Gastroesophageal sphincter (tissue), 4 donors: ENCODE results near the gene SLC6A4. TPM values are rescaled to one million over a fixed set of nuclear protein-coding genes. Genes with fewer than 3 reads are reported as not detected.

Source experiments
- ATAC-seq: fragments of 150-250 bp; one replicate; pipeline ENCODE4 v1.9.1; 2016; ENCODE audit warnings: mild to moderate bottlenecking, moderate library complexity
- H3K27ac ChIP-seq, 4 donors: fragments of 200-600 bp; sonication (generic) in 3 of 4; 1 replicate in 3 of 4; 2 replicates in 1 of 4; pipeline ENCODE4 v1.5.1; 2016 to 2019
- H3K27me3 ChIP-seq: fragments of 200-600 bp; sonication (generic); one replicate; pipeline ENCODE4 v1.5.1; 2019
- H3K36me3 ChIP-seq, 2 donors: fragments of 200-600 bp; sonication (generic); one replicate each; pipeline ENCODE4 v1.5.1; 2019; ENCODE audit warnings: control low read depth in 1 of 2
- H3K4me1 ChIP-seq, 3 donors: fragments of 200-600 bp; sonication (generic); 1 replicate in 2 of 3; 2 replicates in 1 of 3; pipeline ENCODE4 v1.5.1; 2016 to 2019; ENCODE audit warnings: control low read depth in 2 of 3
- H3K4me3 ChIP-seq, 2 donors: fragments of 200-600 bp; sonication (generic); one replicate each; pipeline ENCODE4 v1.5.1; 2019; ENCODE audit warnings: mild to moderate bottlenecking in 1 of 2, moderate library complexity in 1 of 2
- H3K9me3 ChIP-seq, 3 donors: fragments of 200-600 bp; sonication (generic); one replicate each; pipeline ENCODE4 v1.5.1; 2017 to 2019; ENCODE audit warnings: control low read depth in 2 of 3
- EP300 ChIP-seq: sonication (generic); formaldehyde crosslinking; IDR thresholded peaks from one replicate; pipeline ENCODE4 v1.6.1; 2017; ENCODE audit warnings: antibody characterized with exemption, mild to moderate bottlenecking
- POLR2A ChIP-seq, 2 donors: fragments of 450-650 bp; IDR thresholded peaks; one replicate each; pipeline ENCODE4 v1.6.1; 2017; ENCODE audit warnings: antibody characterized with exemption in 2 of 2, mild to moderate bottlenecking in 2 of 2, moderate library complexity in 1 of 2
- POLR2AphosphoS5 ChIP-seq: sonication (generic); formaldehyde crosslinking; IDR thresholded peaks from one replicate; pipeline ENCODE4 v1.6.1; 2017; ENCODE audit warnings: antibody characterized with exemption
- WGBS, 2 donors: methylation state at CpG; one replicate each; pipeline ENCODE4 v1.1.5; 2018; ENCODE audit warnings: low coverage in 1 of 2; 5-methylcytosine and 5-hydroxymethylcytosine counted together
- total RNA-seq, 4 donors: library from RNA; depleted of rRNA; stranded (reverse); fragments of >200 nt; gene quantifications; one replicate each; pipeline ENCODE4 v1.1.0, GENCODE V29; 2016
- TF ChIP-seq, protein P1 (sequence below), 4 experiments: fragments of 200-600 bp in 2 of 4; fragments of 450-650 bp in 2 of 4; sonication (generic) in 1 of 4; IDR thresholded peaks; one replicate each; pipeline ENCODE4 v1.5.1; 2017 to 2019; ENCODE audit warnings: antibody characterized with exemption in 4 of 4, mild to moderate bottlenecking in 2 of 4, moderate library complexity in 2 of 4

Gene SLC6A4
- under 1 TPM; under 0.01 to 0.22 (median 0.09) TPM for total RNA-seq

DNA sequence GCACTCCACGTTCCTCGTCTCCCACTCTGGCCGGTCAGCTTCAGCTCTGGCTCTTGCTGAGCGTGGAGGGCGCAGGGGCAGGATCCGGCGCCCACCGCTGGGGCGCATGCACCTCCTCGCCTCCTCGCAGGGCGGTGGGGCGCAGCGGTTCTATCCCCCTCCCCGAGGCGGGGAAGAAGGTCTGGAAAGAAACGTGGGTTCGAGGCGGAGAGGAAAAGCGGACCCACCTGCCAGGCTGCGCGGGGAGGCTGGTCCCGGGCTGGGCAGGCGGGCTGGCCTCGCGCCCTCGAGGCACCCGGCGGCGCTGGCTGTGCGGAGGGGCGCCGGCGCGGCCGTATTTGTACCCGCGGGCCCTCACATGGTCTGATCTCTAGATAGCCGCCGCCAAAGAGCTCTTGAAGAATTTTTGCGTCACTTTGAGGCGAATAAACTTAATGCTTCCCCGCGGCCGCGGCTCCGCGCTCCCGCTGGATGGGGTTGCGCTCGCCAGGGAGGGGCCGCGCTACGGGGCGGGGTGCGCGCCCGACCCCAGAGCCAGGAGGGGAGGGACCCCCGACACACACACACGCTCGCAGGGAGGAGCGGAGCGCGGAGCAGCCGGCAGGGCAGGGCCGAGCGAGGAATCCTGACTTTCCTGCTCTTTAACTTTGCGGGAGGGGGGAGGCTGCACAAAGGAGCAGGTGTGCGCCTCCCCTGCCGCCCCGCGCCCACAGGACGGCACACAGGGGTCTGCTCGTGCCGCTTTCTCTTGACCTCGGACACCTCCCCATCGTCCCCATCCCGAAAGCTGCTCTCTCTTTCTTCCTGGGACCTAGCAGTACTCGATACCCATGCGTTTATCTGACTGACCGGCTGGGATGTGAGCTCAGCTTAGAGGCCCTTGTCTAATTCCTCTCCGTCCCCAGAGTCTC, at the start of gene SLC6A4:
Gene SLC6A4, minus strand, starts transcription at position 312 of the 911 bp plus-strand sequence. CDS start 13,739 bp downstream, outside the sequence.
- 0% methylated on average over 1 of the region's 82 CpGs; no CpG with 5 or more reads in 1 of the 2 donors for WGBS, 2 donors
- no peak for ATAC-seq
- TF ChIP-seq, protein P1, sequence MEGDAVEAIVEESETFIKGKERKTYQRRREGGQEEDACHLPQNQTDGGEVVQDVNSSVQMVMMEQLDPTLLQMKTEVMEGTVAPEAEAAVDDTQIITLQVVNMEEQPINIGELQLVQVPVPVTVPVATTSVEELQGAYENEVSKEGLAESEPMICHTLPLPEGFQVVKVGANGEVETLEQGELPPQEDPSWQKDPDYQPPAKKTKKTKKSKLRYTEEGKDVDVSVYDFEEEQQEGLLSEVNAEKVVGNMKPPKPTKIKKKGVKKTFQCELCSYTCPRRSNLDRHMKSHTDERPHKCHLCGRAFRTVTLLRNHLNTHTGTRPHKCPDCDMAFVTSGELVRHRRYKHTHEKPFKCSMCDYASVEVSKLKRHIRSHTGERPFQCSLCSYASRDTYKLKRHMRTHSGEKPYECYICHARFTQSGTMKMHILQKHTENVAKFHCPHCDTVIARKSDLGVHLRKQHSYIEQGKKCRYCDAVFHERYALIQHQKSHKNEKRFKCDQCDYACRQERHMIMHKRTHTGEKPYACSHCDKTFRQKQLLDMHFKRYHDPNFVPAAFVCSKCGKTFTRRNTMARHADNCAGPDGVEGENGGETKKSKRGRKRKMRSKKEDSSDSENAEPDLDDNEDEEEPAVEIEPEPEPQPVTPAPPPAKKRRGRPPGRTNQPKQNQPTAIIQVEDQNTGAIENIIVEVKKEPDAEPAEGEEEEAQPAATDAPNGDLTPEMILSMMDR (IDR thresholded peaks at IDR 0.05) = no peak
- TF ChIP-seq POLR2AphosphoS5 (no peak), POLR2A (IDR thresholded peaks at IDR 0.05) (no peak), EP300 (no peak)
- no peaks in the 10 kb centered on the region for H3K9me3 ChIP-seq
- no peaks in the 10 kb centered on the region for H3K36me3 ChIP-seq
- H3K27ac ChIP-seq = no peak within 1 kb of the TSS
- peak within 1 kb of the TSS; percentile 16 to 52 for H3K4me3 ChIP-seq
- H3K4me1 ChIP-seq = peaks cover 0 to 40% (median 17%) of the 10 kb centered on the region in 3 donors
- peaks cover 70% of the 10 kb centered on the region for H3K27me3 ChIP-seq

DNA sequence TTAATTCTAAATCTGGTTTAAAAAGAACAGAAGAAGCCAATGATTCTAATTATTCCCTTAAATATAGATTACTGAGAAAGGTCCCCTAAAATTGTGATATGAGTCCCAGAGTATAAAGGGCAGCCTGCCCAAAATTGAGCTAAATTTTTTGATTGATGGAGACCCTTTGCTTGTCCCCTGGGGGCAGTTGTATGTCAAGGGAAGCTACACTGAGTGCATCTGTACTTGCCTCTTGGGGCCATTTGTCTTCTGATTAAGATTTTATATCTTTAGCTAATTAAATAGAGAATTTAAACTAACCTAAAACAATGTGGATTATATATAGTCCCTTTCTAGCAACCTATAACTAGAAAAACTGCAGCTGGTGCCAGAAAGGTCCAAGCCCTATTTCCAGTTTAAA, 43.7 kb upstream of the SLC6A4 start:
- H3K27me3 ChIP-seq = no peaks in the 10 kb centered on the region
- peaks cover 0 to 99% of the 10 kb centered on the region in 2 donors for H3K36me3 ChIP-seq
- TF ChIP-seq EP300 (no peak), POLR2A (IDR thresholded peaks at IDR 0.05) (no peak), POLR2AphosphoS5 (no peak)
- TF ChIP-seq, protein P1 (IDR thresholded peaks at IDR 0.05) = no peak
- no peak overlapping the region for H3K4me3 ChIP-seq
- ATAC-seq = no peak
- H3K4me1 ChIP-seq = no peaks in the 10 kb centered on the region
- H3K27ac ChIP-seq = no peak overlapping the region
- no peaks in the 10 kb centered on the region for H3K9me3 ChIP-seq

DNA sequence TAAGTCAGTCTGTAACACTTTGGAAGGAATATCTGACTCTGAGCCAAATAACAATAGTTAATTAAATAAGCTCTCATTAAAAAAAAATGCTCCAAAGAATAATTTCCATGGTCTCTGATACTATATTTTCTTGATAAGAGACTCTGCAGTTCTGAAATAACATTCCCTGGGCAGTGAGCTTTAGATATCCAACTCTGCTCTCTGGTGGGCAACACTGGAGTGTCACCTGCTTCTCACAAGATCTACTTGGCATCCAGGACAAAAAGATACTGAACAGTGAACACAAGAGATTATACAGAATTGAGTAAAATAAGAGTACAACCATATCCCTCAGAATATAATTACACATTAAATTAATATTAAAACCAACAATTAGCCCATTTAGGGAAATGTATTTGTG, 42.5 kb upstream of the SLC6A4 start:
- Histone ChIP-seq H3K36me3 (peaks cover 0 to 99% of the 10 kb centered on the region in 2 donors), H3K4me1 (no peaks in the 10 kb centered on the region)
- ATAC-seq = no peak

DNA sequence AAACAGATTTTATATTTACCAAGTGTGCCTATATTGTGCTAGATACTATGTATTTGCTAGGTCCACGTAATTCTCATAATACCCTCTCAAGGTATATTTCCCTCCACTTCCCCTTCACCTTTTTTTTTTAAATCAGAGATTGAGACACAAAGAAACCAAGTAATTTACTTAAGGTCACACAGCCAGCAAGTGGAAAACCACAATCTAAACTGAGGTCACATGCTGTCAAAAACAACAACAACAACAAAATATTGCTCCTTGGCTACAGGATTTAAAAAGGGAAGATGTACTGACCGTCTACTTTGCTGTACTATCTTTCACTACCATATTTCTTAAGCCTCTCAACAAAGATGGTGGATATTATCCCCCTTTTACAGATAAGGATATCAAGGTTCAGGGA, 40.4 kb upstream of the SLC6A4 start:
- WGBS, 2 donors = 76 to 100% methylated on average over 2 of the region's 2 CpGs

More for the DNA sequence above, 42.5 kb upstream of the SLC6A4 start:
- no peak overlapping the region for H3K4me3 ChIP-seq
- H3K27ac ChIP-seq = no peak overlapping the region
- TF ChIP-seq POLR2AphosphoS5 = no peak
- TF ChIP-seq POLR2A (IDR thresholded peaks at IDR 0.05) = no peak
- TF ChIP-seq EP300 = no peak
- TF ChIP-seq, protein P1 (IDR thresholded peaks at IDR 0.05) = peak in 3 of 4 experiments; percentile 13 to 32 (median 19)
- no peaks in the 10 kb centered on the region for H3K27me3 ChIP-seq
- no peaks in the 10 kb centered on the region for H3K9me3 ChIP-seq

More for the DNA sequence above, 40.4 kb upstream of the SLC6A4 start:
- Histone ChIP-seq H3K4me3 (no peak overlapping the region), H3K27ac (no peak overlapping the region), H3K4me1 (no peaks in the 10 kb centered on the region), H3K36me3 (peaks cover 0 to 99% of the 10 kb centered on the region in 2 donors), H3K27me3 (no peaks in the 10 kb centered on the region), H3K9me3 (no peaks in the 10 kb centered on the region)
- no peak for TF ChIP-seq POLR2AphosphoS5
- no peak for TF ChIP-seq POLR2A (IDR thresholded peaks at IDR 0.05)
- TF ChIP-seq, protein P1 (IDR thresholded peaks at IDR 0.05) = no peak
- TF ChIP-seq EP300 = no peak
- ATAC-seq = no peak
